IMR-90 (cell line): ENCODE measurements around the gene TMEM17. TPM values are rescaled to one million over a fixed set of nuclear protein-coding genes. Genes with fewer than 3 reads are reported as not detected.

ENCODE experiments used
- ATAC-seq: fragments of 200-7000 bp; cut with Tn5 transposase; 2 replicates; pipeline ENCODE4 v1.9.1; 2020; ENCODE audit warnings: low read depth, mild to moderate bottlenecking, moderate library complexity
- BruUV-seq: library from RNA; stranded (reverse); fragments of 400-500 nt; replicated peaks from 2 replicates; lab custom pipeline; 2021; lab: Mats Ljungman, UMichigan
- CTCF ChIA-PET: fragments of 300-600 bp; formaldehyde crosslinking; extraction: SDS; loops from one replicate; lab custom pipeline; 2021; ENCODE audit warnings: antibody characterized with exemption; lab: Yijun Ruan, JAX
- POLR2A ChIA-PET: fragments of 300-600 bp; sonication (Branson Sonifier 250); formaldehyde crosslinking; loops from one replicate; lab custom pipeline; 2022; ENCODE audit warnings: antibody characterized with exemption; ENCODE audit not compliant: unreplicated experiment; lab: Charles Lee
- DNase-seq: peaks from one replicate; pipeline ENCODE4 v3.0.0; 2013
- H2AFZ ChIP-seq: replicated peaks from 2 replicates; pipeline ENCODE3; 2013; ENCODE audit warnings: low read length, mild to moderate bottlenecking; ENCODE audit not compliant: poor library complexity
- H2AK5ac ChIP-seq: 2 replicates; pipeline ENCODE4 v1.6.1; 2013; ENCODE audit warnings: low read depth, low read length, inconsistent platforms
- H2AK9ac ChIP-seq: replicated peaks from 2 replicates; pipeline ENCODE3; 2013; ENCODE audit warnings: mild to moderate bottlenecking, low read depth, low read length, moderate library complexity; ENCODE audit not compliant: poor library complexity
- H2BK120ac ChIP-seq: 2 replicates; pipeline ENCODE4 v1.6.1; 2013; ENCODE audit warnings: low read depth, low read length, inconsistent platforms
- H2BK15ac ChIP-seq: 3 replicates; pipeline ENCODE4 v1.6.1; 2013; ENCODE audit warnings: low read depth, low read length, inconsistent platforms
- H2BK20ac ChIP-seq: 2 replicates; pipeline ENCODE4 v1.6.1; 2013; ENCODE audit warnings: low read depth, mild to moderate bottlenecking, inconsistent platforms, low read length, moderate library complexity
- H2BK5ac ChIP-seq: 2 replicates; pipeline ENCODE4 v1.6.1; 2013; ENCODE audit warnings: mild to moderate bottlenecking, low read depth, low read length, inconsistent platforms; ENCODE audit not compliant: poor library complexity, severe bottlenecking
- H3K14ac ChIP-seq: replicated peaks from 2 replicates; pipeline ENCODE4 v1.6.1; 2013; ENCODE audit warnings: low read depth, low read length, inconsistent platforms
- H3K18ac ChIP-seq: 2 replicates; pipeline ENCODE4 v1.6.1; 2013; ENCODE audit warnings: low read depth, low read length, control low read depth
- H3K23ac ChIP-seq: 2 replicates; pipeline ENCODE4 v1.6.1; 2013; ENCODE audit warnings: low read depth, low read length, inconsistent platforms
- H3K27ac ChIP-seq: 2 replicates; pipeline ENCODE4 v1.5.1; 2013; ENCODE audit warnings: mild to moderate bottlenecking, control low read depth, low read length; ENCODE audit not compliant: insufficient read depth
- H3K27me3 ChIP-seq: 2 replicates; pipeline ENCODE4 v1.6.1; 2013; ENCODE audit warnings: low read length; ENCODE audit not compliant: control insufficient read depth, insufficient read depth
- H3K36me3 ChIP-seq: 2 replicates; pipeline ENCODE4 v1.6.1; 2013; ENCODE audit warnings: low read length, mixed read lengths; ENCODE audit not compliant: control insufficient read depth, insufficient read depth
- H3K4ac ChIP-seq: 2 replicates; pipeline ENCODE4 v1.6.1; 2013; ENCODE audit warnings: low read depth, low read length, inconsistent platforms
- H3K4me1 ChIP-seq: 2 replicates; pipeline ENCODE4 v1.6.1; 2013; ENCODE audit warnings: low read length, mixed read lengths; ENCODE audit not compliant: control insufficient read depth, insufficient read depth
- H3K4me2 ChIP-seq: 2 replicates; pipeline ENCODE4 v1.6.1; 2013; ENCODE audit warnings: low read depth, mild to moderate bottlenecking, control low read depth, low read length, moderate library complexity
- H3K4me3 ChIP-seq: 2 replicates; pipeline ENCODE4 v1.5.1; 2013; ENCODE audit warnings: low read depth, mild to moderate bottlenecking, control low read depth, low read length, moderate library complexity; ENCODE audit not compliant: insufficient read depth
- H3K56ac ChIP-seq: 2 replicates; pipeline ENCODE4 v1.6.1; 2013; ENCODE audit warnings: low read length, inconsistent platforms; ENCODE audit not compliant: insufficient read depth; ENCODE audit errors: extremely low read depth
- H3K79me1 ChIP-seq, 2 experiments: 2 replicates each; pipeline ENCODE4 v1.6.1; 2013; ENCODE audit warnings: low read length in 2 of 2, inconsistent platforms in 1 of 2, low read depth in 1 of 2
- H3K9ac ChIP-seq: 2 replicates; pipeline ENCODE4 v1.6.1; 2013; ENCODE audit warnings: low read depth, low read length, control low read depth
- H3K9me1 ChIP-seq: 2 replicates; pipeline ENCODE4 v1.6.1; 2013; ENCODE audit warnings: low read length, inconsistent platforms; ENCODE audit not compliant: insufficient read depth
- H3K9me3 ChIP-seq: 2 replicates; pipeline ENCODE4 v1.6.1; 2013; ENCODE audit warnings: low read length; ENCODE audit not compliant: control insufficient read depth, insufficient read depth
- H4K20me1 ChIP-seq: 2 replicates; pipeline ENCODE4 v1.6.1; 2013; ENCODE audit warnings: low read length, inconsistent platforms; ENCODE audit not compliant: insufficient read depth
- H4K5ac ChIP-seq: 2 replicates; pipeline ENCODE4 v1.6.1; 2013; ENCODE audit warnings: mild to moderate bottlenecking, low read depth, low read length, control low read depth
- H4K8ac ChIP-seq, 2 experiments: 2 replicates each; pipeline ENCODE4 v1.6.1; 2013; ENCODE audit warnings: low read depth in 2 of 2, low read length in 2 of 2, control low read depth in 1 of 2, inconsistent platforms in 1 of 2
- H4K91ac ChIP-seq: 2 replicates; pipeline ENCODE4 v1.6.1; 2013; ENCODE audit warnings: low read depth, low read length, inconsistent platforms; ENCODE audit not compliant: insufficient read depth
- BHLHE40 ChIP-seq: fragments of 150-350 bp; IDR thresholded peaks from 2 replicates; pipeline ENCODE4 v1.6.1; 2016; ENCODE audit warnings: mild to moderate bottlenecking, low read depth, low read length
- MAFK ChIP-seq: IDR thresholded peaks from 2 replicates; pipeline ENCODE4 v1.6.1; 2012; ENCODE audit warnings: low read depth, low read length, improper control_type of control experiment
- WGBS, 2 experiments: methylation state at CpG; one replicate each; pipeline versions ENCODE4 v1.1.5 to v1.1.7; 2013; ENCODE audit warnings: missing lambda C conversion rate in 2 of 2; ENCODE audit not compliant: insufficient read length in 1 of 2; ENCODE audit errors: extremely low coverage in 2 of 2; 5-methylcytosine and 5-hydroxymethylcytosine counted together
- dilution Hi-C: fragments of 300-500 bp; cut with HindIII; formaldehyde crosslinking; loops from one replicate; pipeline ENCODE4 v1.14.3; 2018; ENCODE audit warnings: low sequenced_read_pairs; ENCODE audit not compliant: unreplicated experiment
- in situ Hi-C: fragments of 300-500 bp; cut with MboI; formaldehyde crosslinking; loops from 3 replicates; pipeline ENCODE4 v1.14.3; 2019; ENCODE audit warnings: low sequenced_read_pairs, inconsistent platforms, mixed read lengths
- intact Hi-C: fragments of 100-400 bp; cut with micrococcal nuclease; formaldehyde crosslinking; loops from 2 replicates; pipeline ENCODE4 v1.10.0; 2022
- polyA plus RNA-seq, 3 experiments: library from polyadenylated mRNA; depleted of rRNA; stranded (reverse); fragments of >200 nt; gene quantifications; 2 replicates each; pipeline ENCODE4 v1.2.3, GENCODE V29; 2012; ENCODE audit warnings: low replicate concordance in 1 of 3
- total RNA-seq: library from RNA; depleted of rRNA; stranded (reverse); fragments of >200 nt; gene quantifications from 2 replicates; pipeline ENCODE4 v1.2.3, GENCODE V29; 2012

The TMEM17 gene
- total and polyA plus RNA-seq, 2 of the 4 experiments (the other 2 are of a cell fraction): 1.3 to 1.8 TPM

DNA sequence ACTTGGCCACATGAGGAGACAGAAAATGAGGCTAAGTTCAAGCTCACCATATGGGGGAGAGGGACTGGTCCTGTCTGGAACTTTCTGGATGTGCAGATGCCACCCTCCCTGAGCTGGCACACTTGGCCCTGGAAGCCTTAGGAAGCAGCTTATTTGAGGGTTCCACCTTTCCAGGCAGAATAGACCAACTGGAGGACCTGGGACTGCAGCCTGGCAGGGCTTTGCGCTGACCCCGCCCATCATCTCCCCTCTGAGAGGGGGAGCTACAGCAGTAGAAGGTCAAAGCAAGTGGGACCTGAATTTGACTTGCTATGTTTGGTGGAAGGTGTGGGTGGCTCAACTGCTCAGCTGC is 39.5 kb downstream of the TMEM17 start:
- BruUV-seq: no TSS peak
- in situ Hi-C loops (loop anchor here (25.0 kb wide), 2 partner anchors 571 to 1021 kb away; no protein-coding TSS in a partner anchor), intact Hi-C loops (no loop called here), dilution Hi-C loops (no loop called here)
- H3K79me1 ChIP-seq: no peaks in the 10 kb centered on the region
- no peak overlapping the region for H3K4ac ChIP-seq
- no peak overlapping the region for H4K91ac ChIP-seq
- DNase-seq: no peak
- H3K27ac ChIP-seq: no peak overlapping the region
- H3K9ac ChIP-seq: no peak overlapping the region
- no peak overlapping the region for H2BK5ac ChIP-seq
- H2AFZ ChIP-seq: peak overlapping the region; percentile 59
- H4K5ac ChIP-seq: no peak overlapping the region; the same call in 1 of the 2 replicates
- 0 out of 2 replicates have a peak overlapping the region, but pooled peaks have one; percentile 17 for H3K14ac ChIP-seq
- no peak overlapping the region for H3K23ac ChIP-seq
- H3K9me3 ChIP-seq: no peaks in the 10 kb centered on the region
- no peaks in the 10 kb centered on the region for H3K36me3 ChIP-seq
- no peak for TF ChIP-seq MAFK
- no peak for TF ChIP-seq BHLHE40
- H2BK20ac ChIP-seq: no peak overlapping the region
- H3K56ac ChIP-seq: no peak overlapping the region
- no peak overlapping the region for H3K4me2 ChIP-seq
- CTCF ChIA-PET: no interaction called here
- H2BK120ac ChIP-seq: no peak overlapping the region; the same call in 1 of the 2 replicates
- POLR2A ChIA-PET: no interaction called here
- H3K9me1 ChIP-seq: no peaks in the 10 kb centered on the region
- H2AK5ac ChIP-seq: no peak overlapping the region
- 100% methylated on average over 2 of the region's 2 CpGs; no CpG with 5 or more reads in 1 of the 2 experiments for WGBS, 2 experiments
- H3K4me3 ChIP-seq: no peak overlapping the region
- H4K8ac ChIP-seq: peak overlapping the region in 1 of 2 experiments; percentile 8; a peak in 1 of 4 replicates
- ATAC-seq: no peak
- no peak overlapping the region for H2AK9ac ChIP-seq
- H3K18ac ChIP-seq: no peak overlapping the region
- no peaks in the 10 kb centered on the region for H4K20me1 ChIP-seq
- peaks cover 2% of the 10 kb centered on the region; the same call in 1 of the 2 replicates for H3K4me1 ChIP-seq
- no peak overlapping the region for H2BK15ac ChIP-seq
- no peaks in the 10 kb centered on the region for H3K27me3 ChIP-seq
